ENCODE results near the gene AGBL5. TPM values are rescaled to one million over a fixed set of nuclear protein-coding genes. Genes with fewer than 3 reads are reported as not detected.

Gene AGBL5
- total RNA-seq, 1 experiment from 2014 or later = 55.4 TPM

DNA sequence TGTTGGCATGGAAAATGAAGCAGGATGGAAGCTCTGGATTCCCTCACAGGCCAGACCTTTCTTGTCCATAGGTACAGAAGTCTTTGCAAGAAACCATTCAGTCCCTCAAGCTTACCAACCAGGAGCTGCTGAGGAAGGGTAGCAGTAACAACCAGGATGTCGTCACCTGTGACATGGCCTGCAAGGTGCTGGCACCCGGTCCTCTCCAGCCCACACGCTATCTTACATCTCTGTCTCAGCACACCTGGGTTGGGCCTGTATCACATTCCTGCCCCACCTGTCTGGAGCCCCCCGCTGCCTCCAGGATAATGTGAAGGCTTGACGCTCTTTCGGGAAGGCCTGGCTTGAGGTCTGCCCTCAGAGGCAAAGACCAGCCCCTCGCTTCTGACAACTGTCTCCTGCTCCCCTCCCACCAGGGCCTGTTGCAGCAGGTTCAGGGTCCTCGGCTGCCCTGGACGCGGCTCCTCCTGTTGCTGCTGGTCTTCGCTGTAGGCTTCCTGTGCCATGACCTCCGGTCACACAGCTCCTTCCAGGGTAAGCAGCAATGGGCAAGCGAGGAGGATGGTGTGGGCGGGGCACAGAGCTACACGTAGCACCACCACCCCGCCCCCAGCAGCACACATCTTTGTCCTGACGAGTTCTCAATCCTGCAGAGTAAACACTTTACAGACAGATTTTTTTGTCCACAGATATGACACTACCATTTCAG lies 12.7 kb upstream of the AGBL5 start:
- no peak overlapping the region for H3T11ph ChIP-seq (ENCODE audit: low read length)
- H3K14ac ChIP-seq (ENCODE audit: insufficient read depth, low read length) = no peak overlapping the region
- H3K27ac ChIP-seq (ENCODE audit: insufficient read length, low read depth, low read length) = no peak overlapping the region
- H3K9me3 ChIP-seq (ENCODE audit: control insufficient read depth, low read depth, low read length) = no peaks in the 10 kb centered on the region
- H2AFZ ChIP-seq (ENCODE audit: low read length) = no peak overlapping the region
- H3K18ac ChIP-seq (ENCODE audit: insufficient read length, low read depth, low read length) = no peak overlapping the region
- no peaks in the 10 kb centered on the region for H3K79me1 ChIP-seq (ENCODE audit: insufficient read depth, low read depth, low read length, poor library complexity, severe bottlenecking)
- Mint-ChIP-seq H3K9me3 (no peaks in the 10 kb centered on the region), H3K4me1 (peaks cover 5 to 9% of the 10 kb centered on the region in 2 experiments), H3K27me3 (ENCODE audit: low read depth) (no peaks in the 10 kb centered on the region), H3K27ac (peak overlapping the region in 1 of 3 experiments; percentile 22; a peak in 1 of 7 replicates), H3K4me3 (peak overlapping the region in 1 of 2 experiments; percentile 44; a peak in 1 of 5 replicates), H3K36me3 (ENCODE audit: insufficient read depth in 1 of 3, low read depth in 3 of 3) (peaks cover 24 to 85% (median 79%) of the 10 kb centered on the region in 3 experiments)
- H3K27me3 ChIP-seq (ENCODE audit: insufficient read depth, low read length) = no peaks in the 10 kb centered on the region
- H3K9ac ChIP-seq (ENCODE audit: extremely low read depth, insufficient read length, low read length) = no peak overlapping the region
- H2BK5ac ChIP-seq (ENCODE audit: insufficient read length, low read length) = no peak overlapping the region
- H2BK15ac ChIP-seq (ENCODE audit: low read depth, low read length) = no peak overlapping the region
- no peak overlapping the region for H3K4me2 ChIP-seq (ENCODE audit: insufficient read depth, insufficient read length, low read length)
- H3K23ac ChIP-seq (ENCODE audit: insufficient read length, low read depth, low read length) = no peak overlapping the region
- no peak overlapping the region for H4K91ac ChIP-seq (ENCODE audit: insufficient read length, low read depth, low read length)
- no peak overlapping the region for H2BK20ac ChIP-seq (ENCODE audit: low read depth, low read length, poor library complexity, severe bottlenecking)
- no peak overlapping the region for H2BK120ac ChIP-seq (ENCODE audit: low read depth, low read length, poor library complexity, severe bottlenecking)
- H3K4me1 ChIP-seq (ENCODE audit: insufficient read depth, low read length) = no peaks in the 10 kb centered on the region
- no peaks in the 10 kb centered on the region for H3K79me2 ChIP-seq (ENCODE audit: insufficient read depth, low read length)
- no peak overlapping the region for H4K5ac ChIP-seq (ENCODE audit: insufficient read length, low read depth, low read length)
- no peak overlapping the region for H2BK12ac ChIP-seq (ENCODE audit: insufficient read length, low read depth, low read length)
- peaks cover 3% of the 10 kb centered on the region for H4K20me1 ChIP-seq (ENCODE audit: control insufficient read depth, insufficient read depth, insufficient read length)
- H4K8ac ChIP-seq (replicated peaks; ENCODE audit: insufficient read length, low read depth, low read length) = no peak overlapping the region
- no peak for DNase-seq
- WGBS (ENCODE audit: extremely low coverage, insufficient read length, low lambda C conversion rate) = no CpG with 5 or more reads among the region's 17 CpGs
- no peak overlapping the region for H3K4ac ChIP-seq (ENCODE audit: low read depth, low read length)
- TF ChIP-seq, protein P1, sequence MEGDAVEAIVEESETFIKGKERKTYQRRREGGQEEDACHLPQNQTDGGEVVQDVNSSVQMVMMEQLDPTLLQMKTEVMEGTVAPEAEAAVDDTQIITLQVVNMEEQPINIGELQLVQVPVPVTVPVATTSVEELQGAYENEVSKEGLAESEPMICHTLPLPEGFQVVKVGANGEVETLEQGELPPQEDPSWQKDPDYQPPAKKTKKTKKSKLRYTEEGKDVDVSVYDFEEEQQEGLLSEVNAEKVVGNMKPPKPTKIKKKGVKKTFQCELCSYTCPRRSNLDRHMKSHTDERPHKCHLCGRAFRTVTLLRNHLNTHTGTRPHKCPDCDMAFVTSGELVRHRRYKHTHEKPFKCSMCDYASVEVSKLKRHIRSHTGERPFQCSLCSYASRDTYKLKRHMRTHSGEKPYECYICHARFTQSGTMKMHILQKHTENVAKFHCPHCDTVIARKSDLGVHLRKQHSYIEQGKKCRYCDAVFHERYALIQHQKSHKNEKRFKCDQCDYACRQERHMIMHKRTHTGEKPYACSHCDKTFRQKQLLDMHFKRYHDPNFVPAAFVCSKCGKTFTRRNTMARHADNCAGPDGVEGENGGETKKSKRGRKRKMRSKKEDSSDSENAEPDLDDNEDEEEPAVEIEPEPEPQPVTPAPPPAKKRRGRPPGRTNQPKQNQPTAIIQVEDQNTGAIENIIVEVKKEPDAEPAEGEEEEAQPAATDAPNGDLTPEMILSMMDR (conservative IDR thresholded peaks at IDR 0.05) = no peak
- no peak overlapping the region for H2AK5ac ChIP-seq (ENCODE audit: insufficient read length, low read length)
- H3K56ac ChIP-seq (ENCODE audit: insufficient read length, low read depth, low read length) = no peak overlapping the region
- no peaks in the 10 kb centered on the region for H3K23me2 ChIP-seq (ENCODE audit: insufficient read length, low read depth, low read length, poor library complexity, severe bottlenecking)
